ENCODE results near the gene MTHFD2L. TPM values are rescaled to one million over a fixed set of nuclear protein-coding genes. Genes with fewer than 3 reads are reported as not detected.

The MTHFD2L gene
- total and polyA plus RNA-seq, 9 of the 15 experiments (the other 6 are each of a cell fraction or from before 2014, with no cell fraction given): 10.0 to 39.0 (median 26.0) TPM

DNA sequence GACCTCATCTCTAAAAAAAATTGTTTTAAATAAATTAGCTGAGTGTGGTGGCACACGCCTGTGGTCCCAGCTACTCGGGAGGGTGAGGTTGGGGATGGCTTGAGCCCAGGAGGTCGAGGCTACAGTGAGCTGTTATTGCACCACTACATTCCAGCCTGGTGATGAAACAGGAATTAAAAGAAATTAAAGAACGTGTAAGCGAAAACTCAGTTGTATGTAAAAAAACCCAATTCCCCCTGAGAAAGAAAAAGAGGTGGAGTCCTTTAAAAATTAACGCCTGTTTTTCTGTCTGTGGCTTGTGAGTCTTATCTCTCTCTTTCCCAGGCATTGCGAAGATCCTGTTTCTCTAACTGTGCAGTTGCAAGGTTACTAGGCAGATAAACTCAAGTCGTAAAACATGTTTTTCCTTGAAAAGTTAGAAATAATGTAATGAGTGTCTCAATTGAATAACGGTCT is 172.4 kb downstream of the MTHFD2L start (continued):
- TF ChIP-seq E2F8 (IDR thresholded peaks at IDR 0.05; ENCODE audit: low read depth, partially characterized antibody): no peak
- no peak for TF ChIP-seq ZNF507 (tag; conservative IDR thresholded peaks at IDR 0.05)
- TF ChIP-seq CLOCK (CRISPR knock-in tag; IDR thresholded peaks at IDR 0.05; ENCODE audit: borderline replicate concordance): no peak
- TF ChIP-seq ETV5 (CRISPR knock-in tag; IDR thresholded peaks at IDR 0.05; ENCODE audit: low read depth): peak; percentile 41; the same call in 1 of the 2 replicates
- TF ChIP-seq, protein P1, sequence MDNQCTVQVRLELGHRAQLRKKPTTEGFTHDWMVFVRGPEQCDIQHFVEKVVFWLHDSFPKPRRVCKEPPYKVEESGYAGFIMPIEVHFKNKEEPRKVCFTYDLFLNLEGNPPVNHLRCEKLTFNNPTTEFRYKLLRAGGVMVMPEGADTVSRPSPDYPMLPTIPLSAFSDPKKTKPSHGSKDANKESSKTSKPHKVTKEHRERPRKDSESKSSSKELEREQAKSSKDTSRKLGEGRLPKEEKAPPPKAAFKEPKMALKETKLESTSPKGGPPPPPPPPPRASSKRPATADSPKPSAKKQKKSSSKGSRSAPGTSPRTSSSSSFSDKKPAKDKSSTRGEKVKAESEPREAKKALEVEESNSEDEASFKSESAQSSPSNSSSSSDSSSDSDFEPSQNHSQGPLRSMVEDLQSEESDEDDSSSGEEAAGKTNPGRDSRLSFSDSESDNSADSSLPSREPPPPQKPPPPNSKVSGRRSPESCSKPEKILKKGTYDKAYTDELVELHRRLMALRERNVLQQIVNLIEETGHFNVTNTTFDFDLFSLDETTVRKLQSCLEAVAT (IDR thresholded peaks at IDR 0.05): peak; percentile 12 to 66; a peak in 3 of 4 replicates
- no peak for TF ChIP-seq HMG20B (CRISPR knock-in tag; IDR thresholded peaks at IDR 0.05)
- TF ChIP-seq ELF4 (CRISPR knock-in tag; IDR thresholded peaks at IDR 0.05): no peak
- peak; percentile 48 for TF ChIP-seq CHAMP1 (IDR thresholded peaks at IDR 0.05)
- TF ChIP-seq CSDE1 (IDR thresholded peaks at IDR 0.05): no peak
- TF ChIP-seq MAFF (IDR thresholded peaks at IDR 0.05; ENCODE audit: low read length): no peak
- peak; percentile 37 for TF ChIP-seq RBBP5 (IDR thresholded peaks at IDR 0.05; ENCODE audit: borderline replicate concordance, insufficient read depth, low read length, poor library complexity, severe bottlenecking)
- TF ChIP-seq, protein P2, sequence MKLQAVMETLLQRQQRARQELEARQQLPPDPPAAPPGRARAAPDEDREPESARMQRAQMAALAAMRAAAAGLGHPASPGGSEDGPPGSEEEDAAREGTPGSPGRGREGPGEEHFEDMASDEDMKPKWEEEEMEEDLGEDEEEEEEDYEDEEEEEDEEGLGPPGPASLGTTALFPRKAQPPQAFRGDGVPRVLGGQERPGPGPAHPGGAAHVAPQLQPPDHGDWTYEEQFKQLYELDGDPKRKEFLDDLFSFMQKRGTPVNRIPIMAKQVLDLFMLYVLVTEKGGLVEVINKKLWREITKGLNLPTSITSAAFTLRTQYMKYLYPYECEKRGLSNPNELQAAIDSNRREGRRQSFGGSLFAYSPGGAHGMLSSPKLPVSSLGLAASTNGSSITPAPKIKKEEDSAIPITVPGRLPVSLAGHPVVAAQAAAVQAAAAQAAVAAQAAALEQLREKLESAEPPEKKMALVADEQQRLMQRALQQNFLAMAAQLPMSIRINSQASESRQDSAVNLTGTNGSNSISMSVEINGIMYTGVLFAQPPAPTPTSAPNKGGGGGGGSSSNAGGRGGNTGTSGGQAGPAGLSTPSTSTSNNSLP (IDR thresholded peaks at IDR 0.05; ENCODE audit: borderline replicate concordance, low read depth, low read length): no peak
- TF ChIP-seq ZNF830 (CRISPR knock-in tag; IDR thresholded peaks at IDR 0.05): no peak
- TF ChIP-seq, protein P3, sequence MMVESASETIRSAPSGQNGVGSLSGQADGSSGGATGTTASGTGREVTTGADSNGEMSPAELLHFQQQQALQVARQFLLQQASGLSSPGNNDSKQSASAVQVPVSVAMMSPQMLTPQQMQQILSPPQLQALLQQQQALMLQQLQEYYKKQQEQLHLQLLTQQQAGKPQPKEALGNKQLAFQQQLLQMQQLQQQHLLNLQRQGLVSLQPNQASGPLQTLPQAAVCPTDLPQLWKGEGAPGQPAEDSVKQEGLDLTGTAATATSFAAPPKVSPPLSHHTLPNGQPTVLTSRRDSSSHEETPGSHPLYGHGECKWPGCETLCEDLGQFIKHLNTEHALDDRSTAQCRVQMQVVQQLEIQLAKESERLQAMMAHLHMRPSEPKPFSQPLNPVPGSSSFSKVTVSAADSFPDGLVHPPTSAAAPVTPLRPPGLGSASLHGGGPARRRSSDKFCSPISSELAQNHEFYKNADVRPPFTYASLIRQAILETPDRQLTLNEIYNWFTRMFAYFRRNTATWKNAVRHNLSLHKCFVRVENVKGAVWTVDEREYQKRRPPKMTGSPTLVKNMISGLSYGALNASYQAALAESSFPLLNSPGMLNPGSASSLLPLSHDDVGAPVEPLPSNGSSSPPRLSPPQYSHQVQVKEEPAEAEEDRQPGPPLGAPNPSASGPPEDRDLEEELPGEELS (CRISPR knock-in tag; IDR thresholded peaks at IDR 0.05; ENCODE audit: borderline replicate concordance): no peak

Measured in K562 (cell line).